Epithelial cell of prostate (primary cell): ENCODE results near the gene CHP2.

Experiments used
- DNase-seq: peaks from one replicate; pipeline ENCODE4 v3.0.0-alpha.2; 2011; ENCODE audit warnings: low read depth, low spot score
- H3K27ac ChIP-seq: fragments of 450-650 bp; 2 replicates; pipeline ENCODE4 v1.5.1; 2017; ENCODE audit warnings: mild to moderate bottlenecking

CHP2 gene

DNA sequence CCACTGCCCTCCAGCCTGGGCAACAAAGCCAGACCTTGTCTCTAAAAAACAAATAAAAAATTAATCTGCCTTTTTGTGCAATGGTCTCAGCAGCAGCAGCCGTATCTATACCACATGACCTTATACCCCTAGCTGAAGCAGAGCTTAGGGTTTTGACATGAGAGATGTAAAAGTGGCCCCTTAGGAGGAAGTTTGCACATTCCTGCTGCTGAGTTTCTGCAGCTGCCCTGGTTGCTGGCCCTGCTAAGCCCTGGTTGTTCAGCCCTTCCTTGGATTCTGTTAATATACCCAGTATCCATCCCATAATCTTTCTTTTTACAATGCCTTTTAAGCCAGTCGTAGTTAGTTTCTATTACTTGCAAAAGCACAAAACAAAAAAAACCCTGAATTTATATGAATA, 48.0 kb downstream of the CHP2 start:
- H3K27ac ChIP-seq, result no peak overlapping the region
- no peak for DNase-seq

DNA sequence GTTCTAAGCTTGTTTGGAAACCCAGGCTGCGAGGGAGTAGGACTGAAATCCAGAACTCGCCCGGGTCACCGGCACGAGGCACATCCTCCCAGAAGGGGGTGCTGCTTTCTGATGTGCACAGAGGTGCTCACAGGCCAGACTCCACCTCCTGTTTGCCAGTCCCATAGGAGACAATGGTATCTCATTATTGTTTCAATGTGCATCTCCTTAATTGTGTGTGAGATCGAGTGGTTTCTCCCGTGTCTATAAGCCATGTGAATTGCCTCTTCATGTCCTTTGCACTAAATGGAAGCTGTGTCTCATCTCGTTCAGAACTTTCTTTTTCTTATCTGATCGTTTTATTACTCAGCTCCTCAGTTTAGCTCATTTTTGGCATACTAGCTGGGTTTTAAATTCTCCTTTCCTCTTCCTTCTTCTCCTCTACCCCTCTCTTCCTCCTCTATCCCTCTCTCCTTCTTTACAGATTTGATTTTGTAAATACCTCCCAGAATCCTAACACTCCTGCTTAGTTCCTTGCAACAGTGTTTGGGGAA, 48.8 kb downstream of the CHP2 start:
- no peak for DNase-seq
- H3K27ac ChIP-seq, result no peak overlapping the region

DNA sequence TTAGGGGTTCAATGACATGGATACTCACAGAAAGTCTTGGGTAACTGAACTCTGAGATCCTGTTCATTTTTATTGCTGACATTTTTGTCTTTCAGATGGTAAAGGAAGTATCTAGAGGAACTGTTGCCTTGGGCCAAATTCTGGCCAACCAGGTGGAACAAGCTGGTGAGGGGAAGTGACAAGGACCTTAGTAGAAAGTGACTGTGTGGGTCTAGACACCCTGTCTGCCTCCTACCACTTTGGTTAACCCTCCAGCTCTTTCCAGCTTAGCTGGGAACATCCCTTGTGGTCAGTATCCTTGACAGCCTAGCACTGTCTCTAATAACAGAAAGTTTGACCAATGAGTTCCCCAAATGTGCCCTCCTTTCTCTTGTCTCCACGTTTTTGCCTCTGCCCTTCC, 52.2 kb downstream of the CHP2 start:
- H3K27ac ChIP-seq, result no peak overlapping the region
- DNase-seq, result no peak
